NCI-H146 treated with DMSO at 0.1 percent for 48 hours (cell line): ENCODE data around the gene PCLAF.
A peak's percentile ranks its signal among the peaks of the same experiment; 100 is the strongest.
"Not testable (repeated sequence)": the region's sequence is repeated elsewhere in the genome, so short reads cannot be mapped to it uniquely, and the experiment has no call there.

Experiments
- DNase-seq: peaks from one replicate; lab custom pipeline; 2025; ENCODE audit not compliant: unreplicated experiment; lab: John Stamatoyannopoulos, UW

Gene PCLAF

GRCh38 chr15:64381000-64381751 is at the start of gene PCLAF:
PCLAF (minus strand) TSS chr15:64381441; CDS start chr15:64381371, 70 bp downstream.
- peak; percentile 70 for DNase-seq

- peak; percentile 10 for DNase-seq
Observed at GRCh38 chr15:64430000-64430735, 48.9 kb upstream of the PCLAF start.

- DNase-seq: no peak
Observed at GRCh38 chr15:64429448-64429847, 48.2 kb upstream of the PCLAF start.

- DNase-seq: no peak
Observed at GRCh38 chr15:64426845-64427465, 45.7 kb upstream of the PCLAF start.

GRCh38 chr15:64425221-64425620 is 44.0 kb upstream of the PCLAF start:
- DNase-seq: no peak

GRCh38 chr15:64423970-64424369 is 42.7 kb upstream of the PCLAF start:
- no peak for DNase-seq

GRCh38 chr15:64422697-64423096 is 41.5 kb upstream of the PCLAF start:
- DNase-seq: no peak

- DNase-seq: no peak
Observed at GRCh38 chr15:64412216-64412615, 31.0 kb upstream of the PCLAF start.

- no peak for DNase-seq
Observed at GRCh38 chr15:64400583-64400982, 19.3 kb upstream of the PCLAF start.

GRCh38 chr15:64398575-64398974 is 17.3 kb upstream of the PCLAF start:
- no peak for DNase-seq

- no peak for DNase-seq
Observed at GRCh38 chr15:64396789-64397188, 15.5 kb upstream of the PCLAF start.

GRCh38 chr15:64392471-64392870 is 11.2 kb upstream of the PCLAF start:
- not testable (repeated sequence) for DNase-seq

GRCh38 chr15:64389036-64389435 is 7.8 kb upstream of the PCLAF start:
- no peak for DNase-seq

GRCh38 chr15:64387562-64388168 is 6.4 kb upstream of the PCLAF start, which contains the start of gene TRIP4:
TRIP4 (plus strand) TSS chr15:64387836; CDS start chr15:64387864, 28 bp downstream.
- peak; percentile 83 for DNase-seq

- no peak for DNase-seq
Observed at GRCh38 chr15:64386291-64386690, 5.0 kb upstream of the PCLAF start.

GRCh38 chr15:64383760-64384159 is 2.5 kb upstream of the PCLAF start:
- no peak for DNase-seq

GRCh38 chr15:64380130-64380870 is 941 bp downstream of the PCLAF start:
- DNase-seq: not testable (repeated sequence)

- DNase-seq: no peak
Observed at GRCh38 chr15:64379216-64379960, 1.9 kb downstream of the PCLAF start.

- DNase-seq: no peak
Observed at GRCh38 chr15:64373360-64373759, 7.9 kb downstream of the PCLAF start.

- DNase-seq: not testable (repeated sequence)
Observed at GRCh38 chr15:64371383-64371782, 9.9 kb downstream of the PCLAF start.
